K562 (cell line): ENCODE measurements around the gene SCARF2. TPM values are rescaled to one million over a fixed set of nuclear protein-coding genes. Genes with fewer than 3 reads are reported as not detected.

Source experiments
- EZH2 ChIP-seq: IDR thresholded peaks from 2 replicates; pipeline ENCODE4 v1.6.1; 2012; ENCODE audit warnings: low read depth, mild to moderate bottlenecking, inconsistent platforms, low read length, borderline replicate concordance
- FOXP1 ChIP-seq: sonication (generic); formaldehyde crosslinking; IDR thresholded peaks from 2 replicates; pipeline ENCODE4 v1.8.0; 2022; ENCODE audit warnings: mild to moderate bottlenecking, missing genetic modification reagents
- KLF1 ChIP-seq: fragments of 450-650 bp; IDR thresholded peaks from 2 replicates; pipeline ENCODE4 v1.6.1; 2016; ENCODE audit warnings: missing genetic modification characterization, missing compliant biosample characterization
- KLF13 ChIP-seq: fragments of 450-650 bp; IDR thresholded peaks from 2 replicates; pipeline ENCODE4 v1.6.1; 2016; ENCODE audit warnings: missing genetic modification characterization, low read depth, mild to moderate bottlenecking, missing compliant biosample characterization, moderate library complexity, borderline replicate concordance
- MEF2D ChIP-seq: conservative IDR thresholded peaks from 2 replicates; pipeline ENCODE4 v1.6.1; 2016; ENCODE audit warnings: low read depth, missing genetic modification characterization, missing compliant biosample characterization
- RBM15 ChIP-seq: fragments of 200-400 bp; formaldehyde crosslinking; IDR thresholded peaks from 2 replicates; pipeline ENCODE4 v1.6.1; 2018; ENCODE audit warnings: mild to moderate bottlenecking, low read length, moderate library complexity; ENCODE audit not compliant: insufficient read depth
- ZNF124 ChIP-seq: sonication (generic); formaldehyde crosslinking; IDR thresholded peaks from 2 replicates; pipeline ENCODE4 v1.8.1; 2022; ENCODE audit warnings: missing genetic modification reagents
- ZNF133 ChIP-seq: fragments of 250-450 bp; sonication (Bioruptor Pico); IDR thresholded peaks from 2 replicates; pipeline ENCODE4 v1.4.0; 2020; ENCODE audit warnings: mild to moderate bottlenecking
- ZNF311 ChIP-seq: fragments of 250-450 bp; sonication (Bioruptor Pico); IDR thresholded peaks from 2 replicates; pipeline ENCODE4 v1.4.0; 2020; ENCODE audit warnings: mild to moderate bottlenecking, moderate library complexity
- ZNF347 ChIP-seq: fragments of 450-650 bp; formaldehyde crosslinking; IDR thresholded peaks from 2 replicates; pipeline ENCODE4 v1.4.0; 2020; ENCODE audit warnings: low read depth, mild to moderate bottlenecking, moderate library complexity
- ZSCAN32 ChIP-seq: fragments of 450-650 bp; formaldehyde crosslinking; IDR thresholded peaks from 2 replicates; pipeline ENCODE4 v1.4.0; 2020; ENCODE audit warnings: mild to moderate bottlenecking, moderate library complexity
- polyA plus RNA-seq, 8 experiments: library from polyadenylated mRNA; depleted of rRNA in 4 of 8; stranded (reverse) in 5 of 8; unstranded in 3 of 8; fragments of >200 nt; fragmentation: Nextera tagmentation in 2 of 8; fragmentation: Illumina TruSeq in 1 of 8; extraction: Ambion mirVana in 2 of 8; extraction: Trizol in 1 of 8; gene quantifications; 2 replicates each; pipeline versions ENCODE4 v1.2.1 to v1.2.3, GENCODE V29; 2011 to 2014; ENCODE audit warnings: inconsistent platforms in 1 of 8, missing spikeins in 1 of 8
- total RNA-seq, 7 experiments: library from RNA; depleted of rRNA in 6 of 7; stranded (reverse); fragments of >200 nt in 6 of 7; fragmentation: Illumina TruSeq in 2 of 7; extraction: Trizol in 2 of 7; gene quantifications; 2 replicates each; pipeline versions ENCODE4 v1.2.1 to v1.2.3, GENCODE V29; 2011 to 2021; ENCODE audit warnings: low replicate concordance in 1 of 7
- TF ChIP-seq, protein P1 (sequence below): fragments of 200-800 bp; sonication (Bioruptor generic); IDR thresholded peaks from 2 replicates; pipeline ENCODE4 v1.6.1; 2016; ENCODE audit warnings: missing genetic modification characterization, missing compliant biosample characterization
- TF ChIP-seq, protein P2 (sequence below): fragments of 250-450 bp; sonication (Bioruptor Pico); IDR thresholded peaks from 2 replicates; pipeline ENCODE4 v1.4.0; 2020; ENCODE audit warnings: mild to moderate bottlenecking, moderate library complexity
- TF ChIP-seq, protein P3 (sequence below): fragments of 450-650 bp; IDR thresholded peaks from 2 replicates; pipeline ENCODE4 v1.6.1; 2018; ENCODE audit not compliant: partially characterized antibody

SCARF2 gene
- total and polyA plus RNA-seq, 9 of the 15 experiments (the other 6 are each of a cell fraction or from before 2014, with no cell fraction given): 0.06 to 0.32 (median 0.21) TPM; not detected in 5

GRCh38 chr22:20423906-20424551, 13.6 kb downstream of the SCARF2 start (continued):
- no peak for TF ChIP-seq KLF13 (tag)
- no peak for TF ChIP-seq ZNF311
- TF ChIP-seq ZNF124 (CRISPR knock-in tag): no peak
- peak; percentile 18; the same call in 1 of the 2 replicates for TF ChIP-seq FOXP1 (CRISPR knock-in tag)
- TF ChIP-seq, protein P1, sequence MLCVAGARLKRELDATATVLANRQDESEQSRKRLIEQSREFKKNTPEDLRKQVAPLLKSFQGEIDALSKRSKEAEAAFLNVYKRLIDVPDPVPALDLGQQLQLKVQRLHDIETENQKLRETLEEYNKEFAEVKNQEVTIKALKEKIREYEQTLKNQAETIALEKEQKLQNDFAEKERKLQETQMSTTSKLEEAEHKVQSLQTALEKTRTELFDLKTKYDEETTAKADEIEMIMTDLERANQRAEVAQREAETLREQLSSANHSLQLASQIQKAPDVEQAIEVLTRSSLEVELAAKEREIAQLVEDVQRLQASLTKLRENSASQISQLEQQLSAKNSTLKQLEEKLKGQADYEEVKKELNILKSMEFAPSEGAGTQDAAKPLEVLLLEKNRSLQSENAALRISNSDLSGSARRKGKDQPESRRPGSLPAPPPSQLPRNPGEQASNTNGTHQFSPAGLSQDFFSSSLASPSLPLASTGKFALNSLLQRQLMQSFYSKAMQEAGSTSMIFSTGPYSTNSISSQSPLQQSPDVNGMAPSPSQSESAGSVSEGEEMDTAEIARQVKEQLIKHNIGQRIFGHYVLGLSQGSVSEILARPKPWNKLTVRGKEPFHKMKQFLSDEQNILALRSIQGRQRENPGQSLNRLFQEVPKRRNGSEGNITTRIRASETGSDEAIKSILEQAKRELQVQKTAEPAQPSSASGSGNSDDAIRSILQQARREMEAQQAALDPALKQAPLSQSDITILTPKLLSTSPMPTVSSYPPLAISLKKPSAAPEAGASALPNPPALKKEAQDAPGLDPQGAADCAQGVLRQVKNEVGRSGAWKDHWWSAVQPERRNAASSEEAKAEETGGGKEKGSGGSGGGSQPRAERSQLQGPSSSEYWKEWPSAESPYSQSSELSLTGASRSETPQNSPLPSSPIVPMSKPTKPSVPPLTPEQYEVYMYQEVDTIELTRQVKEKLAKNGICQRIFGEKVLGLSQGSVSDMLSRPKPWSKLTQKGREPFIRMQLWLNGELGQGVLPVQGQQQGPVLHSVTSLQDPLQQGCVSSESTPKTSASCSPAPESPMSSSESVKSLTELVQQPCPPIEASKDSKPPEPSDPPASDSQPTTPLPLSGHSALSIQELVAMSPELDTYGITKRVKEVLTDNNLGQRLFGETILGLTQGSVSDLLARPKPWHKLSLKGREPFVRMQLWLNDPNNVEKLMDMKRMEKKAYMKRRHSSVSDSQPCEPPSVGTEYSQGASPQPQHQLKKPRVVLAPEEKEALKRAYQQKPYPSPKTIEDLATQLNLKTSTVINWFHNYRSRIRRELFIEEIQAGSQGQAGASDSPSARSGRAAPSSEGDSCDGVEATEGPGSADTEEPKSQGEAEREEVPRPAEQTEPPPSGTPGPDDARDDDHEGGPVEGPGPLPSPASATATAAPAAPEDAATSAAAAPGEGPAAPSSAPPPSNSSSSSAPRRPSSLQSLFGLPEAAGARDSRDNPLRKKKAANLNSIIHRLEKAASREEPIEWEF (CRISPR knock-in tag): no peak
- peak; percentile 20; the same call in 1 of the 2 replicates for TF ChIP-seq KLF1 (tag)
- TF ChIP-seq ZSCAN32 (CRISPR knock-in tag): 0 out of 2 replicates have a peak, but pooled peaks have one; percentile 22
- no peak for TF ChIP-seq RBM15
- no peak for TF ChIP-seq EZH2
- peak; percentile 90; the same call in 1 of the 2 replicates for TF ChIP-seq ZNF133 (CRISPR knock-in tag)
- TF ChIP-seq ZNF347 (CRISPR knock-in tag): no peak
- TF ChIP-seq, protein P2, sequence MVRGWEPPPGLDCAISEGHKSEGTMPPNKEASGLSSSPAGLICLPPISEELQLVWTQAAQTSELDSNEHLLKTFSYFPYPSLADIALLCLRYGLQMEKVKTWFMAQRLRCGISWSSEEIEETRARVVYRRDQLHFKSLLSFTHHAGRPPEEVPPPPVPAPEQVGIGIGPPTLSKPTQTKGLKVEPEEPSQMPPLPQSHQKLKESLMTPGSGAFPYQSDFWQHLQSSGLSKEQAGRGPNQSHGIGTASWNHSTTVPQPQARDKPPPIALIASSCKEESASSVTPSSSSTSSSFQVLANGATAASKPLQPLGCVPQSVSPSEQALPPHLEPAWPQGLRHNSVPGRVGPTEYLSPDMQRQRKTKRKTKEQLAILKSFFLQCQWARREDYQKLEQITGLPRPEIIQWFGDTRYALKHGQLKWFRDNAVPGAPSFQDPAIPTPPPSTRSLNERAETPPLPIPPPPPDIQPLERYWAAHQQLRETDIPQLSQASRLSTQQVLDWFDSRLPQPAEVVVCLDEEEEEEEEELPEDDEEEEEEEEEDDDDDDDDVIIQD (CRISPR knock-in tag): 0 out of 2 replicates have a peak, but pooled peaks have one; percentile 47
- no peak for TF ChIP-seq MEF2D (tag)
- TF ChIP-seq, protein P3, sequence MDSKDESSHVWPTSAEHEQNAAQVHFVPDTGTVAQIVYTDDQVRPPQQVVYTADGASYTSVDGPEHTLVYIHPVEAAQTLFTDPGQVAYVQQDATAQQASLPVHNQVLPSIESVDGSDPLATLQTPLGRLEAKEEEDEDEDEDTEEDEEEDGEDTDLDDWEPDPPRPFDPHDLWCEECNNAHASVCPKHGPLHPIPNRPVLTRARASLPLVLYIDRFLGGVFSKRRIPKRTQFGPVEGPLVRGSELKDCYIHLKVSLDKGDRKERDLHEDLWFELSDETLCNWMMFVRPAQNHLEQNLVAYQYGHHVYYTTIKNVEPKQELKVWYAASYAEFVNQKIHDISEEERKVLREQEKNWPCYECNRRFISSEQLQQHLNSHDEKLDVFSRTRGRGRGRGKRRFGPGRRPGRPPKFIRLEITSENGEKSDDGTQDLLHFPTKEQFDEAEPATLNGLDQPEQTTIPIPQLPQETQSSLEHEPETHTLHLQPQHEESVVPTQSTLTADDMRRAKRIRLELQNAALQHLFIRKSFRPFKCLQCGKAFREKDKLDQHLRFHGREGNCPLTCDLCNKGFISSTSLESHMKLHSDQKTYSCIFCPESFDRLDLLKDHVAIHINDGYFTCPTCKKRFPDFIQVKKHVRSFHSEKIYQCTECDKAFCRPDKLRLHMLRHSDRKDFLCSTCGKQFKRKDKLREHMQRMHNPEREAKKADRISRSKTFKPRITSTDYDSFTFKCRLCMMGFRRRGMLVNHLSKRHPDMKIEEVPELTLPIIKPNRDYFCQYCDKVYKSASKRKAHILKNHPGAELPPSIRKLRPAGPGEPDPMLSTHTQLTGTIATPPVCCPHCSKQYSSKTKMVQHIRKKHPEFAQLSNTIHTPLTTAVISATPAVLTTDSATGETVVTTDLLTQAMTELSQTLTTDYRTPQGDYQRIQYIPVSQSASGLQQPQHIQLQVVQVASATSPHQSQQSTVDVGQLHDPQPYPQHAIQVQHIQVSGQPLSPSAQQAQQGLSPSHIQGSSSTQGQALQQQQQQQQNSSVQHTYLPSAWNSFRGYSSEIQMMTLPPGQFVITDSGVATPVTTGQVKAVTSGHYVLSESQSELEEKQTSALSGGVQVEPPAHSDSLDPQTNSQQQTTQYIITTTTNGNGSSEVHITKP: peak; percentile 66
